ENCODE data around the gene BAZ1A. TPM values are rescaled to one million over a fixed set of nuclear protein-coding genes. Genes with fewer than 3 reads are reported as not detected.

BAZ1A gene
- total and polyA plus RNA-seq, 10 of the 15 experiments (the other 5 are each of a cell fraction or from before 2014, with no cell fraction given) = 34.3 to 96.5 (median 50.7) TPM

DNA sequence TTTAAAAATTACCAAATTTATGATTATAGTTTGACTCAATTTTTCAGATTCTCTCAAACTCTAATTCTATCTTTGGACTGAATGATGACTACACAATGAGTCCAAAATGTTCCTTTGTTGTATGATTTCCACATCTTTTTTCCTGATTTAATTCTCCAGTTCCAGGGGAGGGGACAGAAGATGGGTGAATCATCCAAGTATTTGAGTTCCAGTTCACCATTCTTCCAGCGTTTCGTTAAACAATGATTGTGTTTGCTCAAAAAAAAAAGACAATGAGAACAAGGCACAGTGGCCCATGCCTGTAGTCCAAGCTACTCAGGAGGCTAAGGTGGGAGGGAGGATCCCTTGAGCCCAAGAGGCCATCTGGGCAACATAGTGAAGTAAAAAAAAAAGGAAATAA lies 23.8 kb downstream of the BAZ1A start:
- BruUV-seq (replicated peaks) = no TSS peak
- WGBS (ENCODE audit: insufficient coverage, insufficient replicate concordance, low lambda C conversion rate, missing lambda C conversion rate) = 94% methylated on average over 2 of the region's 2 CpGs

More for the DNA sequence above, 23.8 kb downstream of the BAZ1A start:
- DNase-seq (ENCODE audit: low read depth, low spot score) (no peak), FAIRE-seq (no peak), ATAC-seq (no peak)
- Histone ChIP-seq H3K27me3 (replicated peaks in 1 of 2; ENCODE audit: control insufficient read depth in 2 of 2, insufficient read depth in 2 of 2, low read length in 1 of 2) (no peaks in the 10 kb centered on the region), H4K20me1 (ENCODE audit: control insufficient read depth, insufficient read depth) (no peaks in the 10 kb centered on the region), H3K9me3 (replicated peaks; ENCODE audit: control insufficient read depth, insufficient read depth, low read length) (no peaks in the 10 kb centered on the region), H3K9ac (ENCODE audit: control insufficient read depth, insufficient read depth, low read length) (no peak overlapping the region), H3K4me2 (ENCODE audit: control insufficient read depth, insufficient read depth) (no peak overlapping the region), H3K4me1 (ENCODE audit: control insufficient read depth, insufficient read depth, low read length) (no peaks in the 10 kb centered on the region), H3K27ac (ENCODE audit: control insufficient read depth, insufficient read depth) (no peak overlapping the region), H3K4me3 (no peak overlapping the region), H3K36me3 (ENCODE audit: control insufficient read depth in 2 of 2, insufficient read depth in 2 of 2, low read length in 1 of 2) (peaks cover 0 to 34% of the 10 kb centered on the region in 2 experiments; a peak in 2 of 4 replicates), H2AFZ (ENCODE audit: control insufficient read depth, low read depth, low read length) (no peak overlapping the region), H3K79me2 (ENCODE audit: control insufficient read depth, insufficient read depth, low read length) (no peaks in the 10 kb centered on the region; the same call in 1 of the 2 replicates)
- ChIA-PET RAD21 (ENCODE audit: unreplicated experiment) (no interaction called here), CTCF (no interaction called here), SMC1A (ENCODE audit: uncharacterized antibody, unreplicated experiment) (interaction anchor here (0.7 to 1.2 kb wide), 2 partner anchors 18 to 87 kb away, joined by 3 read pairs; no protein-coding TSS in a partner anchor), POLR2A (no interaction called here)
- intact Hi-C loops (cut with micrococcal nuclease; ENCODE audit: unreplicated experiment) (no loop called here), in situ Hi-C loops (cut with MboI) (no loop called here)
- no peak for TF ChIP-seq IRF4 (IDR thresholded peaks at IDR 0.05; ENCODE audit: low read depth, low read length)
- TF ChIP-seq E2F4 (IDR thresholded peaks at IDR 0.05; ENCODE audit: low read depth, low read length) = no peak
- no peak for TF ChIP-seq IRF5 (IDR thresholded peaks at IDR 0.05; ENCODE audit: borderline replicate concordance)
- TF ChIP-seq JUND (IDR thresholded peaks at IDR 0.05; ENCODE audit: low read depth, low read length) = no peak
- TF ChIP-seq ZBED1 (IDR thresholded peaks at IDR 0.05; ENCODE audit: borderline replicate concordance) = no peak
- no peak for TF ChIP-seq NFIC (IDR thresholded peaks at IDR 0.05; ENCODE audit: low read depth, low read length)
- no peak for TF ChIP-seq CBFB (IDR thresholded peaks at IDR 0.05; ENCODE audit: low read depth)
- no peak for TF ChIP-seq DPF2 (IDR thresholded peaks at IDR 0.05)
- TF ChIP-seq HDAC2 (IDR thresholded peaks at IDR 0.05) = no peak
- TF ChIP-seq ELK1 (IDR thresholded peaks at IDR 0.05; ENCODE audit: low read depth, low read length) = no peak
- no peak for TF ChIP-seq POLR2A (IDR thresholded peaks at IDR 0.05; ENCODE audit: low read depth, low read length)
- TF ChIP-seq BMI1 (IDR thresholded peaks at IDR 0.05; ENCODE audit: borderline replicate concordance) = no peak
- no peak for TF ChIP-seq EZH2 (IDR thresholded peaks at IDR 0.05; ENCODE audit: borderline replicate concordance, control insufficient read depth, low read depth, low read length)
- no peak for TF ChIP-seq RCOR1 (conservative IDR thresholded peaks at IDR 0.05; ENCODE audit: low read depth, low read length)
- TF ChIP-seq SIN3A (IDR thresholded peaks at IDR 0.05; ENCODE audit: low read depth, low read length) = no peak
- TF ChIP-seq ZBTB11 (CRISPR knock-in tag; IDR thresholded peaks at IDR 0.05) = no peak
- no peak for TF ChIP-seq WRNIP1 (IDR thresholded peaks at IDR 0.05; ENCODE audit: borderline replicate concordance, low read depth, low read length)
- no peak for TF ChIP-seq CREB1 (IDR thresholded peaks at IDR 0.05; ENCODE audit: low read depth)
- TF ChIP-seq PAX5 (IDR thresholded peaks at IDR 0.05; ENCODE audit: borderline replicate concordance, low read depth, low read length) = no peak
- TF ChIP-seq LARP7 (IDR thresholded peaks at IDR 0.05) = no peak

All from GM12878 (cell line).